ENCODE results near the gene COP1. TPM values are rescaled to one million over a fixed set of nuclear protein-coding genes. Genes with fewer than 3 reads are reported as not detected.
"Not testable (repeated sequence)": the region's sequence is repeated elsewhere in the genome, so short reads cannot be mapped to it uniquely, and the experiment has no call there.

The COP1 gene
- total RNA-seq, 1 experiment from 2014 or later = 35.8 TPM

DNA sequence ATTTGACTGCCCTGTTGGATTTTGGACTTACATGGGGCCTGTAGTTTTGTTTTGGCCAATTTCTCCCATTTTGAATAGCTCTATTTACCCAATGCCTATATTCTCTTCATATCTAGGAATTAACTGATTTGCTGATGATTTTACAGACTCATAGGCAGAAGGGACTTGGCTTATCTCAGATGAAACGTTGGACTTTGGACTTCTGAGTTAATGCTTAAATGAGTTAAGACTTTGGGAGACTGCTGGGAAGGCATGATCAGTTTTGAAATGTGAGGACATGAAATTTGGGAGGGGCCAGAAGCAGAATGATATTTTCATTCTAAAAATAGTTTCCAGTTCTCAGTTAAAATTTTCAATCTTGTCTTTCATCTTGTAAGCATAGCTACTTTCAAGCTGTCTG, 222.3 kb downstream of the COP1 start:
- Histone ChIP-seq H3K36me3 (ENCODE audit: insufficient read depth, low read length, poor library complexity, severe bottlenecking) (peaks cover 35% of the 10 kb centered on the region), H3K9me3 (ENCODE audit: low read depth, low read length, poor library complexity, severe bottlenecking) (peaks cover 12% of the 10 kb centered on the region), H3K4me1 (ENCODE audit: insufficient read depth, low read length, poor library complexity, severe bottlenecking) (no peaks in the 10 kb centered on the region), H3K4me3 (ENCODE audit: low read depth, low read length, poor library complexity, severe bottlenecking) (no peak overlapping the region), H3K27me3 (replicated peaks; ENCODE audit: insufficient read depth, low read depth, low read length, poor library complexity) (no peaks in the 10 kb centered on the region), H3K27ac (ENCODE audit: low read depth, low read length, poor library complexity, severe bottlenecking) (no peak overlapping the region)
- intact Hi-C loops (cut with micrococcal nuclease; ENCODE audit: unreplicated experiment) = no loop called here
- POLR2A ChIA-PET (ENCODE audit: low non-redundant PET) = no interaction called here
- DNase-seq (ENCODE audit: low spot score) = no peak
- TF ChIP-seq CTCF (conservative IDR thresholded peaks at IDR 0.05; ENCODE audit: low read depth, low read length) = no peak
- TF ChIP-seq EZH2 (IDR thresholded peaks at IDR 0.05; ENCODE audit: borderline replicate concordance, low read depth, low read length, poor library complexity, severe bottlenecking) = no peak
- no TSS peak for BruUV-seq (replicated peaks)
- CTCF ChIA-PET = no interaction called here

DNA sequence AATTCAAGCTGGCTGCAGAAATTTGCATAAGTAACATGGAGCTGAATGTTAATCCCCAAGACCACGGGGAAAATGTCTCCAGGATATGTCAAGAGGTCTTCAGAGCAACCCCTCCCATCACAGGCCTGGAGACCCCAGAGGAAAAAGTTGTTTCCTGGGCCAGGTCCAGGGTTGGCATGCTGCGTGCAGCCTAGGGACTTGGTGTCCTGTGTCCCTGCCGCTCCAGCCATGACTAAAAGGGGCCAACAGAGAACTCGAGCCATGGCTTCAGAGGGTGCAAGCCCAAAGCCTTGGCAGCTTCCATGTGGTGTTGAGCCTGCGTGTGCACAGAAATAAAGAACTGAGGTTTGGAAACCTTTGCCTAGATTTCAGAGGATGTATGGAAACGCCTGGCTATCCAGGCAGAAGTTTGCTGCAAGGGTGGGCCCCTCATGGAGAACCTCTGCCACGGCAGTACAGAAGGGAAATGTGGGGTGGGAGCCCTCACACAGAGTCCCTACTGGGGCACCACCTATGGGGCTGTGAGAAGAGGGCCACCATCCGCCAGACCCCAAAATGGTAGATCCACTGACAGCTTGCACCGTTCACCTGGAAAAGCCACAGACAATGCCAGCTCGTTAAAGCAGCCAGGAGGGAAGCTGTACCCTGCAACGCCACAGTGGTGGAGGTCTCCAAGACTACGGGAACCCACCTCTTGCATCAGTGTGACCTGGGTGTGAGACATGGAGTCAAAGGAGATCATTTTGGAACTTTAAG, 222.9 kb downstream of the COP1 start:
- H3K27me3 ChIP-seq (replicated peaks; ENCODE audit: insufficient read depth, low read depth, low read length, poor library complexity) = no peaks in the 10 kb centered on the region
- H3K36me3 ChIP-seq (ENCODE audit: insufficient read depth, low read length, poor library complexity, severe bottlenecking) = peaks cover 35% of the 10 kb centered on the region
- POLR2A ChIA-PET (ENCODE audit: low non-redundant PET) = no interaction called here
- no peak overlapping the region for H3K4me3 ChIP-seq (ENCODE audit: low read depth, low read length, poor library complexity, severe bottlenecking)
- no TSS peak for BruUV-seq (replicated peaks)
- H3K9me3 ChIP-seq (ENCODE audit: low read depth, low read length, poor library complexity, severe bottlenecking) = peaks cover 12% of the 10 kb centered on the region
- intact Hi-C loops (cut with micrococcal nuclease; ENCODE audit: unreplicated experiment) = no loop called here
- H3K27ac ChIP-seq (ENCODE audit: low read depth, low read length, poor library complexity, severe bottlenecking) = no peak overlapping the region
- TF ChIP-seq CTCF (conservative IDR thresholded peaks at IDR 0.05; ENCODE audit: low read depth, low read length) = no peak
- no peak for TF ChIP-seq EZH2 (IDR thresholded peaks at IDR 0.05; ENCODE audit: borderline replicate concordance, low read depth, low read length, poor library complexity, severe bottlenecking)
- CTCF ChIA-PET = no interaction called here
- no peak for DNase-seq (ENCODE audit: low spot score)
- H3K4me1 ChIP-seq (ENCODE audit: insufficient read depth, low read length, poor library complexity, severe bottlenecking) = no peaks in the 10 kb centered on the region

- H3K4me1 ChIP-seq (ENCODE audit: insufficient read depth, low read length, poor library complexity, severe bottlenecking); POLR2A ChIA-PET (ENCODE audit: low non-redundant PET); H3K27ac ChIP-seq (ENCODE audit: low read depth, low read length, poor library complexity, severe bottlenecking); H3K4me3 ChIP-seq (ENCODE audit: low read depth, low read length, poor library complexity, severe bottlenecking); DNase-seq (ENCODE audit: low spot score); BruUV-seq (replicated peaks); intact Hi-C loops (cut with micrococcal nuclease; ENCODE audit: unreplicated experiment); CTCF ChIA-PET; H3K27me3 ChIP-seq (replicated peaks; ENCODE audit: insufficient read depth, low read depth, low read length, poor library complexity): not testable (repeated sequence)
- Histone ChIP-seq H3K36me3 (ENCODE audit: insufficient read depth, low read length, poor library complexity, severe bottlenecking) (peaks cover 35% of the 10 kb centered on the region), H3K9me3 (ENCODE audit: low read depth, low read length, poor library complexity, severe bottlenecking) (peaks cover 12% of the 10 kb centered on the region)
Observed at GRCh38 chr1:175983363-175983762, 223.7 kb downstream of the COP1 start.

- Histone ChIP-seq H3K4me3 (ENCODE audit: low read depth, low read length, poor library complexity, severe bottlenecking) (no peak overlapping the region), H3K36me3 (ENCODE audit: insufficient read depth, low read length, poor library complexity, severe bottlenecking) (peaks cover 27% of the 10 kb centered on the region), H3K27ac (ENCODE audit: low read depth, low read length, poor library complexity, severe bottlenecking) (no peak overlapping the region), H3K27me3 (replicated peaks; ENCODE audit: insufficient read depth, low read depth, low read length, poor library complexity) (no peaks in the 10 kb centered on the region), H3K9me3 (ENCODE audit: low read depth, low read length, poor library complexity, severe bottlenecking) (peaks cover 12% of the 10 kb centered on the region), H3K4me1 (ENCODE audit: insufficient read depth, low read length, poor library complexity, severe bottlenecking) (peaks cover 10% of the 10 kb centered on the region)
- ChIA-PET POLR2A (ENCODE audit: low non-redundant PET) (no interaction called here), CTCF (no interaction called here)
- intact Hi-C loops (cut with micrococcal nuclease; ENCODE audit: unreplicated experiment) = no loop called here
- DNase-seq (ENCODE audit: low spot score) = no peak
- BruUV-seq (replicated peaks) = no TSS peak
- TF ChIP-seq CTCF (conservative IDR thresholded peaks at IDR 0.05; ENCODE audit: low read depth, low read length) = no peak
- TF ChIP-seq EZH2 (IDR thresholded peaks at IDR 0.05; ENCODE audit: borderline replicate concordance, low read depth, low read length, poor library complexity, severe bottlenecking) = no peak
Observed at GRCh38 chr1:175981128-175981527, 226.0 kb downstream of the COP1 start.

All from A673 (cell line).